ENCODE measurements around the gene HOXD12. TPM values are rescaled to one million over a fixed set of nuclear protein-coding genes. Genes with fewer than 3 reads are reported as not detected.

The HOXD12 gene
- polyA plus RNA-seq, 1 experiment, result not detected

- no peak for TF ChIP-seq CTCF (IDR thresholded peaks at IDR 0.05; ENCODE audit: insufficient read depth, low read depth, low read length)
- H3K27me3 ChIP-seq (ENCODE audit: control insufficient read depth, insufficient read depth, low read length), result peaks cover 27% of the 10 kb centered on the region
- DNase-seq (ENCODE audit: low read depth), result no peak
- ChIA-PET CTCF (interaction anchor here (0.7 to 4.6 kb wide), 24 partner anchors 9 to 1401 kb away, joined by 3 to 48 read pairs (median 4); partner anchors contain the start of gene EVX2), POLR2A (no interaction called here)
- peak overlapping the region; percentile 52 for H3K4me3 ChIP-seq (ENCODE audit: low read depth, low read length)
- H3K36me3 ChIP-seq (ENCODE audit: control insufficient read depth, insufficient read depth, low read length), result no peaks in the 10 kb centered on the region
Observed at GRCh38 chr2:176097820-176098365, 1.7 kb upstream of the HOXD12 start.

GRCh38 chr2:176098366-176099158, 1.0 kb upstream of the HOXD12 start:
- DNase-seq (ENCODE audit: low read depth), result no peak
- Histone ChIP-seq H3K27me3 (ENCODE audit: control insufficient read depth, insufficient read depth, low read length) (peaks cover 22% of the 10 kb centered on the region), H3K4me3 (ENCODE audit: low read depth, low read length) (peak overlapping the region; percentile 52), H3K36me3 (ENCODE audit: control insufficient read depth, insufficient read depth, low read length) (no peaks in the 10 kb centered on the region)
- no peak for TF ChIP-seq CTCF (IDR thresholded peaks at IDR 0.05; ENCODE audit: insufficient read depth, low read depth, low read length)
- ChIA-PET CTCF (interaction anchor here (0.8 to 4.6 kb wide), 15 partner anchors 10 to 1402 kb away, joined by 3 to 48 read pairs (median 4); partner anchors contain the start of gene EVX2), POLR2A (no interaction called here)

GRCh38 chr2:176099159-176099727, 352 bp upstream of the HOXD12 start:
- ChIA-PET CTCF (interaction anchor here (4.6 kb wide), 2 partner anchors 733 to 848 kb away, joined by 39 to 43 read pairs; no protein-coding TSS in a partner anchor), POLR2A (no interaction called here)
- peaks cover 20% of the 10 kb centered on the region for H3K27me3 ChIP-seq (ENCODE audit: control insufficient read depth, insufficient read depth, low read length)
- no peaks in the 10 kb centered on the region for H3K36me3 ChIP-seq (ENCODE audit: control insufficient read depth, insufficient read depth, low read length)
- H3K4me3 ChIP-seq (ENCODE audit: low read depth, low read length), result no peak overlapping the region
- no peak for TF ChIP-seq CTCF (IDR thresholded peaks at IDR 0.05; ENCODE audit: insufficient read depth, low read depth, low read length)
- DNase-seq (ENCODE audit: low read depth), result no peak

GRCh38 chr2:176100547-176101140, 1.0 kb downstream of the HOXD12 start:
- Histone ChIP-seq H3K27me3 (ENCODE audit: control insufficient read depth, insufficient read depth, low read length) (peaks cover 15% of the 10 kb centered on the region), H3K36me3 (ENCODE audit: control insufficient read depth, insufficient read depth, low read length) (no peaks in the 10 kb centered on the region), H3K4me3 (ENCODE audit: low read depth, low read length) (no peak overlapping the region)
- TF ChIP-seq CTCF (IDR thresholded peaks at IDR 0.05; ENCODE audit: insufficient read depth, low read depth, low read length), result no peak
- POLR2A ChIA-PET, result no interaction called here
- DNase-seq (ENCODE audit: low read depth), result no peak
- CTCF ChIA-PET, result interaction anchor here (1.1 to 1.4 kb wide), 2 partner anchors 40 to 411 kb away, joined by 3 to 4 read pairs; no protein-coding TSS in a partner anchor
